ENCODE data around the gene VAMP3.

Gene VAMP3

GRCh38 chr1:7761103-7761502, 10.0 kb upstream of the VAMP3 start:
- Histone ChIP-seq H3K4me2 (ENCODE audit: low read length, poor library complexity, severe bottlenecking) (no peak overlapping the region), H2BK120ac (ENCODE audit: low read depth, low read length) (no peak overlapping the region), H3K14ac (ENCODE audit: low read length in 2 of 2) (no peak overlapping the region), H3K4me1 (ENCODE audit: control insufficient read depth, insufficient read depth, low read depth, low read length) (peaks cover 3% of the 10 kb centered on the region), H3K36me3 (ENCODE audit: control insufficient read depth in 1 of 2, insufficient read depth in 2 of 2, low read depth in 1 of 2, low read length in 2 of 2) (no peaks in the 10 kb centered on the region), H3K4ac (ENCODE audit: low read depth in 1 of 2, low read length in 2 of 2) (no peak overlapping the region), H2BK12ac (ENCODE audit: low read length in 2 of 2) (no peak overlapping the region), H3K9ac (ENCODE audit: low read length) (no peak overlapping the region), H3K9me3 (ENCODE audit: control insufficient read depth, low read length) (no peaks in the 10 kb centered on the region), H2AFZ (ENCODE audit: low read depth, low read length) (no peak overlapping the region), H2BK15ac (ENCODE audit: low read depth, poor library complexity, severe bottlenecking) (no peak overlapping the region), H3K23ac (ENCODE audit: low read length in 2 of 2) (no peak overlapping the region), H2AK5ac (ENCODE audit: low read length, severe bottlenecking) (no peak overlapping the region), H3K27me3 (ENCODE audit: control insufficient read depth in 1 of 2, insufficient read depth in 1 of 2, low read length in 2 of 2) (no peaks in the 10 kb centered on the region), H3K4me3 (ENCODE audit: insufficient read depth in 1 of 2, low read depth in 1 of 2, low read length in 2 of 2) (no peak overlapping the region), H4K8ac (ENCODE audit: low read length) (no peak overlapping the region), H2BK5ac (ENCODE audit: low read depth, low read length, poor library complexity, severe bottlenecking) (no peak overlapping the region), H3K79me1 (replicated peaks; ENCODE audit: low read length, poor library complexity, severe bottlenecking) (no peaks in the 10 kb centered on the region), H3K18ac (ENCODE audit: low read depth in 1 of 2, low read length in 2 of 2) (no peak overlapping the region), H3K27ac (ENCODE audit: low read length, poor library complexity, severe bottlenecking) (no peak overlapping the region), H4K91ac (ENCODE audit: low read length) (no peak overlapping the region)
- no peak for DNase-seq
- WGBS: 88% methylated on average over 2 of the region's 3 CpGs

- H3K9me3 ChIP-seq (ENCODE audit: control insufficient read depth, low read length): no peaks in the 10 kb centered on the region
- no peak for DNase-seq
- H3K23ac ChIP-seq (ENCODE audit: low read length in 2 of 2): no peak overlapping the region
- no peaks in the 10 kb centered on the region for H3K79me1 ChIP-seq (replicated peaks; ENCODE audit: low read length, poor library complexity, severe bottlenecking)
- no peak overlapping the region for H2BK12ac ChIP-seq (ENCODE audit: low read length in 2 of 2)
- H3K4me2 ChIP-seq (ENCODE audit: low read length, poor library complexity, severe bottlenecking): no peak overlapping the region
- no peak overlapping the region for H3K9ac ChIP-seq (ENCODE audit: low read length)
- no peak overlapping the region for H3K27ac ChIP-seq (ENCODE audit: low read length, poor library complexity, severe bottlenecking)
- no peak overlapping the region for H2BK5ac ChIP-seq (ENCODE audit: low read depth, low read length, poor library complexity, severe bottlenecking)
- no peak overlapping the region for H2BK15ac ChIP-seq (ENCODE audit: low read depth, poor library complexity, severe bottlenecking)
- H4K91ac ChIP-seq (ENCODE audit: low read length): no peak overlapping the region
- H3K27me3 ChIP-seq (ENCODE audit: control insufficient read depth in 1 of 2, insufficient read depth in 1 of 2, low read length in 2 of 2): no peaks in the 10 kb centered on the region
- no peak overlapping the region for H3K14ac ChIP-seq (ENCODE audit: low read length in 2 of 2)
- H2AK5ac ChIP-seq (ENCODE audit: low read length, severe bottlenecking): no peak overlapping the region
- H3K18ac ChIP-seq (ENCODE audit: low read depth in 1 of 2, low read length in 2 of 2): no peak overlapping the region
- H3K4me1 ChIP-seq (ENCODE audit: control insufficient read depth, insufficient read depth, low read depth, low read length): peaks cover 2% of the 10 kb centered on the region
- H4K8ac ChIP-seq (ENCODE audit: low read length): no peak overlapping the region
- H3K4ac ChIP-seq (ENCODE audit: low read depth in 1 of 2, low read length in 2 of 2): no peak overlapping the region
- no peak overlapping the region for H2BK120ac ChIP-seq (ENCODE audit: low read depth, low read length)
- no peaks in the 10 kb centered on the region for H3K36me3 ChIP-seq (ENCODE audit: control insufficient read depth in 1 of 2, insufficient read depth in 2 of 2, low read depth in 1 of 2, low read length in 2 of 2)
- 93% methylated on average over 3 of the region's 4 CpGs for WGBS
- no peak overlapping the region for H3K4me3 ChIP-seq (ENCODE audit: insufficient read depth in 1 of 2, low read depth in 1 of 2, low read length in 2 of 2)
- H2AFZ ChIP-seq (ENCODE audit: low read depth, low read length): no peak overlapping the region
These were observed 3.9 kb upstream of the VAMP3 start for GRCh38 chr1:7767176-7767575.

GRCh38 chr1:7768583-7768982, 2.5 kb upstream of the VAMP3 start:
- no peak for DNase-seq
- Histone ChIP-seq H3K4me2 (ENCODE audit: low read length, poor library complexity, severe bottlenecking) (no peak overlapping the region), H2BK120ac (ENCODE audit: low read depth, low read length) (no peak overlapping the region), H2AK5ac (ENCODE audit: low read length, severe bottlenecking) (no peak overlapping the region), H2BK12ac (ENCODE audit: low read length in 2 of 2) (no peak overlapping the region), H3K9me3 (ENCODE audit: control insufficient read depth, low read length) (no peaks in the 10 kb centered on the region), H3K14ac (ENCODE audit: low read length in 2 of 2) (no peak overlapping the region), H3K27me3 (ENCODE audit: control insufficient read depth in 1 of 2, insufficient read depth in 1 of 2, low read length in 2 of 2) (no peaks in the 10 kb centered on the region), H4K91ac (ENCODE audit: low read length) (no peak overlapping the region), H4K8ac (ENCODE audit: low read length) (no peak overlapping the region), H2BK5ac (ENCODE audit: low read depth, low read length, poor library complexity, severe bottlenecking) (no peak overlapping the region), H3K9ac (ENCODE audit: low read length) (no peak overlapping the region), H3K18ac (ENCODE audit: low read depth in 1 of 2, low read length in 2 of 2) (no peak overlapping the region), H3K79me1 (replicated peaks; ENCODE audit: low read length, poor library complexity, severe bottlenecking) (no peaks in the 10 kb centered on the region), H3K27ac (ENCODE audit: low read length, poor library complexity, severe bottlenecking) (no peak overlapping the region), H3K23ac (ENCODE audit: low read length in 2 of 2) (no peak overlapping the region), H2AFZ (ENCODE audit: low read depth, low read length) (no peak overlapping the region), H3K36me3 (ENCODE audit: control insufficient read depth in 1 of 2, insufficient read depth in 2 of 2, low read depth in 1 of 2, low read length in 2 of 2) (peaks cover 0 to 7% of the 10 kb centered on the region in 2 experiments), H3K4ac (ENCODE audit: low read depth in 1 of 2, low read length in 2 of 2) (no peak overlapping the region), H3K4me3 (ENCODE audit: insufficient read depth in 1 of 2, low read depth in 1 of 2, low read length in 2 of 2) (no peak overlapping the region), H2BK15ac (ENCODE audit: low read depth, poor library complexity, severe bottlenecking) (no peak overlapping the region), H3K4me1 (ENCODE audit: control insufficient read depth, insufficient read depth, low read depth, low read length) (peaks cover 3% of the 10 kb centered on the region)
- 100% methylated on average over 1 of the region's 2 CpGs for WGBS

GRCh38 chr1:7769673-7770412, 1.3 kb upstream of the VAMP3 start:
- H3K36me3 ChIP-seq (ENCODE audit: control insufficient read depth in 1 of 2, insufficient read depth in 2 of 2, low read depth in 1 of 2, low read length in 2 of 2): peaks cover 0 to 20% of the 10 kb centered on the region in 2 experiments
- H3K27me3 ChIP-seq (ENCODE audit: control insufficient read depth in 1 of 2, insufficient read depth in 1 of 2, low read length in 2 of 2): no peaks in the 10 kb centered on the region
- H2BK5ac ChIP-seq (ENCODE audit: low read depth, low read length, poor library complexity, severe bottlenecking): no peak overlapping the region
- no peak overlapping the region for H2BK15ac ChIP-seq (ENCODE audit: low read depth, poor library complexity, severe bottlenecking)
- no peak overlapping the region for H3K23ac ChIP-seq (ENCODE audit: low read length in 2 of 2)
- H3K4me2 ChIP-seq (ENCODE audit: low read length, poor library complexity, severe bottlenecking): no peak overlapping the region
- H3K27ac ChIP-seq (ENCODE audit: low read length, poor library complexity, severe bottlenecking): no peak overlapping the region
- H3K4me1 ChIP-seq (ENCODE audit: control insufficient read depth, insufficient read depth, low read depth, low read length): peaks cover 3% of the 10 kb centered on the region
- no peak overlapping the region for H4K8ac ChIP-seq (ENCODE audit: low read length)
- no peak for DNase-seq
- H2AK5ac ChIP-seq (ENCODE audit: low read length, severe bottlenecking): no peak overlapping the region
- no peak overlapping the region for H2BK120ac ChIP-seq (ENCODE audit: low read depth, low read length)
- H3K9ac ChIP-seq (ENCODE audit: low read length): no peak overlapping the region
- H2BK12ac ChIP-seq (ENCODE audit: low read length in 2 of 2): no peak overlapping the region
- no peak overlapping the region for H3K4ac ChIP-seq (ENCODE audit: low read depth in 1 of 2, low read length in 2 of 2)
- H3K9me3 ChIP-seq (ENCODE audit: control insufficient read depth, low read length): no peaks in the 10 kb centered on the region
- no peak overlapping the region for H2AFZ ChIP-seq (ENCODE audit: low read depth, low read length)
- H3K18ac ChIP-seq (ENCODE audit: low read depth in 1 of 2, low read length in 2 of 2): no peak overlapping the region
- H3K14ac ChIP-seq (ENCODE audit: low read length in 2 of 2): no peak overlapping the region
- no peak overlapping the region for H3K4me3 ChIP-seq (ENCODE audit: insufficient read depth in 1 of 2, low read depth in 1 of 2, low read length in 2 of 2)
- 93% methylated on average over 11 of the region's 12 CpGs for WGBS
- no peak overlapping the region for H4K91ac ChIP-seq (ENCODE audit: low read length)
- H3K79me1 ChIP-seq (replicated peaks; ENCODE audit: low read length, poor library complexity, severe bottlenecking): no peaks in the 10 kb centered on the region
